HepG2 (cell line): ENCODE measurements around the gene L3MBTL4. TPM values are rescaled to one million over a fixed set of nuclear protein-coding genes. Genes with fewer than 3 reads are reported as not detected.

ENCODE experiments used
- ATM ChIP-seq: fragments of 450-650 bp; IDR thresholded peaks from 2 replicates; pipeline ENCODE4 v1.7.1; 2017; ENCODE audit warnings: mild to moderate bottlenecking, borderline replicate concordance
- CC2D1A ChIP-seq: sonication (generic); formaldehyde crosslinking; IDR thresholded peaks from 2 replicates; pipeline ENCODE4 v1.8.1; 2023; ENCODE audit warnings: mild to moderate bottlenecking, missing genetic modification reagents
- DBP ChIP-seq: sonication (generic); formaldehyde crosslinking; IDR thresholded peaks from 2 replicates; pipeline ENCODE4 v1.4.0; 2020; ENCODE audit warnings: missing genetic modification reagents; ENCODE audit errors: not compliant biosample characterization
- DR1 ChIP-seq: sonication (generic); formaldehyde crosslinking; IDR thresholded peaks from 2 replicates; pipeline ENCODE4 v1.8.0; 2021; ENCODE audit warnings: mild to moderate bottlenecking, missing genetic modification reagents, inconsistent platforms
- EEA1 ChIP-seq: sonication (generic); formaldehyde crosslinking; IDR thresholded peaks from 2 replicates; pipeline ENCODE4 v1.5.1; 2020; ENCODE audit warnings: mild to moderate bottlenecking, missing genetic modification reagents, borderline replicate concordance
- FOXO4 ChIP-seq: sonication (generic); formaldehyde crosslinking; conservative IDR thresholded peaks from 2 replicates; pipeline ENCODE4 v1.8.1; 2023; ENCODE audit warnings: missing genetic modification reagents
- HMGXB4 ChIP-seq, 2 experiments: sonication (generic) in 1 of 2; formaldehyde crosslinking in 1 of 2; IDR thresholded peaks; 2 replicates each; pipeline versions ENCODE4 v1.4.0 to v1.6.1; 2018 to 2020; ENCODE audit warnings: missing genetic modification reagents in 2 of 2, borderline replicate concordance in 1 of 2, low read depth in 1 of 2, mild to moderate bottlenecking in 1 of 2, missing biosample characterization in 1 of 2
- REPIN1 ChIP-seq: sonication (generic); formaldehyde crosslinking; IDR thresholded peaks from 2 replicates; pipeline ENCODE4 v1.8.0; 2022; ENCODE audit warnings: missing genetic modification reagents, low read depth, mild to moderate bottlenecking, borderline replicate concordance
- SIX4 ChIP-seq: sonication (generic); formaldehyde crosslinking; IDR thresholded peaks from 2 replicates; pipeline ENCODE4 v1.4.0; 2020; ENCODE audit warnings: missing genetic modification reagents
- SOX6 ChIP-seq, 2 experiments: fragments of 450-650 bp in 1 of 2; sonication (generic) in 1 of 2; formaldehyde crosslinking in 1 of 2; IDR thresholded peaks; 2 replicates each; pipeline versions ENCODE4 v1.4.0 to v1.6.1; 2017 to 2020; ENCODE audit warnings: antibody characterized with exemption in 1 of 2, mild to moderate bottlenecking in 1 of 2, missing genetic modification reagents in 1 of 2
- STAT6 ChIP-seq: sonication (generic); formaldehyde crosslinking; IDR thresholded peaks from 2 replicates; pipeline ENCODE4 v1.4.0; 2020; ENCODE audit warnings: missing genetic modification reagents, mild to moderate bottlenecking, borderline replicate concordance
- U2AF1 ChIP-seq: fragments of 200-400 bp; formaldehyde crosslinking; optimal IDR thresholded peaks from 2 replicates; pipeline ENCODE3; 2017; ENCODE audit warnings: mild to moderate bottlenecking, low read depth, low read length
- UBTF ChIP-seq: sonication (generic); formaldehyde crosslinking; IDR thresholded peaks from 2 replicates; pipeline ENCODE4 v1.4.0; 2020; ENCODE audit warnings: mild to moderate bottlenecking, missing genetic modification reagents
- ZBTB1 ChIP-seq: sonication (generic); formaldehyde crosslinking; IDR thresholded peaks from 2 replicates; pipeline ENCODE4 v1.4.0; 2020; ENCODE audit warnings: missing genetic modification reagents, borderline replicate concordance
- ZFYVE20 ChIP-seq: sonication (generic); formaldehyde crosslinking; IDR thresholded peaks from 2 replicates; pipeline ENCODE4 v1.8.0; 2023; ENCODE audit warnings: low read depth, mild to moderate bottlenecking, moderate library complexity, missing genetic modification reagents, borderline replicate concordance
- ZNF12 ChIP-seq: sonication (generic); formaldehyde crosslinking; IDR thresholded peaks from 2 replicates; pipeline ENCODE4 v1.5.0; 2020; ENCODE audit warnings: missing genetic modification reagents
- ZNF3 ChIP-seq: IDR thresholded peaks from 2 replicates; pipeline ENCODE4 v1.7.0; 2017; ENCODE audit warnings: inconsistent platforms
- ZNF33A ChIP-seq: sonication (generic); formaldehyde crosslinking; IDR thresholded peaks from 2 replicates; pipeline ENCODE4 v1.5.1; 2020; ENCODE audit warnings: missing genetic modification reagents, mild to moderate bottlenecking, moderate library complexity, borderline replicate concordance
- ZNF431 ChIP-seq: sonication (generic); formaldehyde crosslinking; IDR thresholded peaks from 2 replicates; pipeline ENCODE4 v1.9.0; 2022; ENCODE audit warnings: missing genetic modification reagents, low read depth, mild to moderate bottlenecking, borderline replicate concordance
- polyA plus RNA-seq, 8 experiments: library from polyadenylated mRNA; depleted of rRNA in 3 of 8; stranded (reverse) in 7 of 8; unstranded in 1 of 8; fragments of >200 nt; fragmentation: Illumina TruSeq in 4 of 8; extraction: Trizol in 4 of 8; gene quantifications; 2 replicates each; pipeline versions ENCODE4 v1.2.1 to v1.2.3, GENCODE V29; 2011 to 2016; ENCODE audit warnings: low read depth in 4 of 8, missing spikeins in 1 of 8, mixed read lengths in 1 of 8; ENCODE audit not compliant: insufficient read depth in 1 of 8
- total RNA-seq, 5 experiments: library from RNA; depleted of rRNA; stranded (reverse); fragments of >200 nt; fragmentation: Illumina TruSeq; extraction: Trizol; gene quantifications; 2 replicates each; pipeline ENCODE4 v1.2.3, GENCODE V29; 2016; ENCODE audit warnings: low read depth in 1 of 5

Gene L3MBTL4
- total and polyA plus RNA-seq, 2 of the 13 experiments (the other 11 are each of a cell fraction or from before 2014, with no cell fraction given), result 10.8 to 13.3 TPM

- TF ChIP-seq HMGXB4 (CRISPR knock-in tag; IDR thresholded peaks at IDR 0.05; ENCODE audit: borderline replicate concordance in 1 of 2, low read depth in 1 of 2), result 0 out of 4 replicates have a peak, but pooled peaks of 1 of the 2 experiments have one; percentile 28
- no peak for TF ChIP-seq ZNF33A (CRISPR knock-in tag)
- TF ChIP-seq UBTF (CRISPR knock-in tag), result 0 out of 2 replicates have a peak, but pooled peaks have one; percentile 29
- no peak for TF ChIP-seq ZBTB1 (CRISPR knock-in tag)
- no peak for TF ChIP-seq SIX4 (CRISPR knock-in tag)
- 0 out of 2 replicates have a peak, but pooled peaks have one; percentile 33 for TF ChIP-seq STAT6 (CRISPR knock-in tag)
- no peak for TF ChIP-seq DBP (CRISPR knock-in tag)
- TF ChIP-seq SOX6 (IDR thresholded peaks at IDR 0.05), result no peak
- TF ChIP-seq SOX6 (CRISPR knock-in tag; IDR thresholded peaks at IDR 0.05), result peak; percentile 86
- TF ChIP-seq ZNF3, result no peak
- TF ChIP-seq ATM, result no peak
- TF ChIP-seq DR1 (CRISPR knock-in tag), result no peak
- TF ChIP-seq CC2D1A, result no peak
- no peak for TF ChIP-seq FOXO4 (CRISPR knock-in tag)
- no peak for TF ChIP-seq ZFYVE20 (CRISPR knock-in tag)
- no peak for TF ChIP-seq U2AF1
- no peak for TF ChIP-seq ZNF12 (CRISPR knock-in tag)
- TF ChIP-seq REPIN1 (CRISPR knock-in tag), result 0 out of 2 replicates have a peak, but pooled peaks have one; percentile 31
- no peak for TF ChIP-seq ZNF431 (CRISPR knock-in tag)
- no peak for TF ChIP-seq EEA1 (CRISPR knock-in tag)
Measured at GRCh38 chr18:5998166-5998881, 416.4 kb downstream of the L3MBTL4 start (continued).
